DMS114 treated with DMSO at 0.1 percent for 48 hours (cell line): Measurements from ENCODE around the gene PGAP6.
"Not testable (repeated sequence)": the region's sequence is repeated elsewhere in the genome, so short reads cannot be mapped to it uniquely, and the experiment has no call there.

ENCODE experiments used
- DNase-seq: peaks from one replicate; lab custom pipeline; 2025; ENCODE audit not compliant: unreplicated experiment; lab: John Stamatoyannopoulos, UW

The PGAP6 gene

DNA sequence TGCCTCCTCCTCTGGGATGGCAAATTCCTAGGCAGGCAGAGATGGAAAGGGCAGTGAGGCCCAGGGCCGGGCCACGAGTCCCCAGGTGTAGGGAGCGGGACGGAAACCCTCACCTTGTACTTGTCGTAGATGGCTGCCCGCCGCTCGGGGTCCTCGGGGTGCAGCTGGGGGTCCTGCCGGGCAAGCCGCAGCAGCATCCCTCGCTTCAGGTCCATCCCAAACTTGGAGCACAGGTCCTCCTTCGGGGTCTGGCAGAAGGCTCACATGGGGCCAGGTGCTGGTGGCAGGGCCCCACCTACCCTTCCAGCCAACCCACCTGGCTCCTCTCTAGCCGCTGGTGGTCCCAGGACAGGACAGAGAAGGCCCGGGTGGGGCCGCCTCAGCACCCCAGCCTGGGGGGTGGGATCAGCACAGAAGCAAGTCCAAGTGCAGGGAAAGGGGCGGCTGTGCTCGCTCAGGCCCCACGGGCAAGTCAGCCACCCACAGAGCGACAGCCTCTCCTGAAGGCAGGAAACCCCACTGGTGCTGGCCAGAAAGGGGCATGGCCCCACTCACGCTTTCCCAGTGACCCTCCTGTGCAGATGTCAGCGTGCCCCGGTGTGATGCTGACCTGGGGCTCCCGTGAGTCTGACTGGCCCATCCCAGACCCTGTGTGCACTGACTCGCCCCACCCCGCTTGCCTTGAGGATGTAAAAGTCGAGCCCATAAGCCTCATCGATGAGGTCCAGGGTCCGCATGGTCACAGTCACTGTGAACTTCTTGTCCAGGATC, 13.2 kb downstream of the PGAP6 start:
- no peak for DNase-seq

DNA sequence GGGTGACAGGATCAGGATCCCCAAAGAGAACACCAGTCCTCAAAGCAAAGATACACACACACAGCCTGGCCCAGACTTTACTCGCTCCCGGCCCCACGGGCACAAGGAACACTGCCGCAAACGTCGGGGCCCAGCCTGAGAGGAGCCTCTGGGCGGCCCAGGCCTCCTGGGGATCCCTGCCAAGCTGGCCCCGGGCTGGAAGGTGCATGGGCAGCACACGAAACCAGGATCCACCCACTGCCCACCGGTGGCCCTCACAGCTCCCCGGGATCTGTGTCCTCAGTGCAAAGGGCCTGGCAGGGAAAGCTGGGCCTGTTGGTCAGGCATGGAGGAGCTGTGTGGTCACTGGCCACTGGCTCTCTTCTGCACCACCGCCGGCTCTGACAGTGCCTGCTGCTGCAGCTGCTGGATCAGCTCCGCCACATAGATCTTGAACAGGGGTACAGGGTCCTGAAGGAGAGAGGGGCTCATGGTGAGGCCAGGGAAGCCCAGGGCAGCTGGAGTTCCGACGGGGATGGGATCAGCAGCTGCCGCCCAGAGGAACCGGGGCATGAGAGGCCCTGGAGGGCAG, 14.4 kb downstream of the PGAP6 start:
- no peak for DNase-seq

DNA sequence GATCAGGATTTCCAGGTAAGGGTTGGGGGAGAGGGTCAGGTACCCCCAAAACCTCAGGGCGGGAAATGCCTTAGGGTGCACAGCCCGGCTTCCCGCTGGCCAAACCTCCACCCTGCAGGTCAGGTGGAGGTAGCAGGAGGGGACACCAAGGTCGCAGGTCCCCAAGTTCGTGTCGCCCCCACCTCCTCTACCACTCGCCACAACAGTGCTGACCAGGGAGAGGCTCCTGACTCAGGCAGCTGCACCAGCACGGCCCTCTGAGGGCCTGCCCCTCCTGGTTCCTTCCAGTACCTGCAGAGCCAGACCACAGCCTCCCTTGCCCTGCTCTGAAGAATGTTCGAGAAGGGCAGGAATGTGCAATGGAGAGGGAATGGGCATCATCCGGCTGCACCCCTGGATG, 15.3 kb downstream of the PGAP6 start:
- no peak for DNase-seq

DNA sequence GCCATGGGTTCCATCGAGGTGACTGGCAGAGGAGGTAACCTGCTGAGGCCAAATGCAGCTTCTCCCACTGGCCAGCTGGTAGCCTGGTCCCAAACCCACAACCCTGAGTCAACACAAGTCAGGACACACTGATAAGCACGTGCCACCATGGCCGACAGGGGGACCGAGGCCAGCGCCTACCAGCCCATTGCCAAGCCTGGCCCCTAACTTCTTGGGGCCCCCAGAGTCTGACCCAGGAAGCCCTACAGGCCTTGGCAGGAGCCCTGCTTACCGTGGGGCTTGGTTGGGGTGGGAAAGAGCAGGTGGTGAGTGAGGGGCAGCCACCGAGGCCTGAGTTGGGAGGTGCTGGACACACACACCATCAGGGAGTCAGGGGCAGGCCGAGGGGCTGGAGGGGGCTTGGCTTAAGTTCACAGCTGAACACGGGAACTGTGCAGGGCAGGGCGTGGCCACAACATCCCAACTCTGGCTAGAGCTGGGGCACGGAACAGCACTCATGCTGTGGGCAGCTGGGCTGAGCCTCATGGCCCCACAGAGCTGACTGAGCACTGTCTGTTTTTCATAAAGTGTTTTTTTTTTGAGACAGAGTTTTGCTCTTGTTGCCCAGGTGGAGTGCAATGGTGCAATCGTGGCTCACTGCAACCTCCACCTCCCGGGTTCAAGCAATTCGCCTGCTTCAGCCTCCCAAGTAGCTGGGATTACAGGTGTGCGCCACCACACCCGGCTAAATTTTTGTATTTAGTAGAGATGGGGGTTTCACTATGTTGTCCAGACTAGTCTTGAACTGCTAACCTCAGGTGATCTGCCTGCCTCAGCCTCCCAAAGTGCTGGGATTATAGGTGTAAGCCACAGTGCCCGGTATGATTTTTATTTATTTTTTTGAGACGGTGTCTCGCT, 16.9 kb downstream of the PGAP6 start:
- no peak for DNase-seq

DNA sequence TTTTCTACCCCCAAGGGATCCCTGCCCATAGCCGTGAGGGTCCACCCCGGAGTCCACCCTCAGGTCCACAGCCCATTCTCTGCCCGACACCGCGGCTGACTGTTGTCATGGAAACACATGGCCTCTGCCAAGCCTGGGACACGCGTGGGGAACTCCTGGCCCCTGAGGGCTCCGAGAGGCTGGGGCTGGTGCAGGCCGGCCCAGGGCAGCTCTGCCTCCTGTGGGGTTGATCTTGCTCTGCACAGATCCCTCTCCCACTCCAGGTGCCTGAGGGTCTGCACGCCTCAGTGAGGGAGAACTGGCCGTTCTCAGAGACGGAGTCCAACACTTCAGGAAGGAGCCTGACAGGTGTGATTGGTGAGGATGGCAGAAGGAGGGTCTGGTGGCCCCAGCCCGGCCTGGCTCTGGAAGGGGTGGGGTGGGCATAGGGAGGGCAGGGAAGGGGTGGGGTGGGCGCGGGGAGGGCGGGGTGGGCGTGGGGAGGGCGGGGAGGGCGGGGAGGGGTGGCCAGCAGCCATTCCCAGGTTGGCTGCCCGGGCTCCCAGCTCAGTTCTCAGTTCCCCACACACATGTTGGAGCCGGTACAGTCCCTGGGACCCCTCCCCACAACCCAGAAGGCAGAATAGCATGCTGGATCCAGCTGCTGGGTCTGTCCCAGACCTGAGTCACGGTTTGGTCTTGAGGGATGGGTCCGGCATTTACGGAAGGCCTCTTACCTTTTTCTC, 17.9 kb downstream of the PGAP6 start:
- no peak for DNase-seq

DNA sequence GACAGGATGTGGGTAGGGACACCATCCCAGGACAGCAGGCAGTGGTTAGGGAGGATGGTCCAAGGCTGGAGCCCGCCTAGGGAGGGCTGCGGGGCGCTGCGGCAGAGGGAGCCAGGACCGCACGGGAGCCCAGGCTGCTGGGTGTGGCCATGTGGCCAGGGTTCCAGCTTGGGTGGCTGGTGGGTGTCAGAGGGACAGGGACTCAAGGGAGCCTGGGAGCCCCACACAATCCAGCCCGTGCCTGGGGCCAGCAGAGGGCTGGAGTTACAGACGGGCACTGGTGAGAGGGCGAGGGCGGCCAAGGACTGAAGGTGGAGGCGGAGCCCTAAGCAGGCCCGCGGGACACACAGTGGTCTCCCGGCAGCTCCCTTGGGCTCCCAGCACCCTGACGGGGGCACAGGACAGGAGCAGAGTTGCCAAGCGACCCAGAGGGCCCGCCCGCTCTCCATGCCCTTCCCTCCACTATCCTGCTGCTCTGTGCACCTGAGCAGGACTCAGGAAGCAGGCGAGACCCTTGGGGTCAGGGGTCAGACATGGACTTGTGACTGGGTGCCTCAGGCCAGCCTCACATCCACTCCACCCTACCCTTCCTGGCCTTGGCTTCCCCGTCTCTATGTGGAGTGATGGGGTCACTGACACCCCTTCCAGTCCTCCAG, 18.5 kb downstream of the PGAP6 start:
- DNase-seq: no peak

DNA sequence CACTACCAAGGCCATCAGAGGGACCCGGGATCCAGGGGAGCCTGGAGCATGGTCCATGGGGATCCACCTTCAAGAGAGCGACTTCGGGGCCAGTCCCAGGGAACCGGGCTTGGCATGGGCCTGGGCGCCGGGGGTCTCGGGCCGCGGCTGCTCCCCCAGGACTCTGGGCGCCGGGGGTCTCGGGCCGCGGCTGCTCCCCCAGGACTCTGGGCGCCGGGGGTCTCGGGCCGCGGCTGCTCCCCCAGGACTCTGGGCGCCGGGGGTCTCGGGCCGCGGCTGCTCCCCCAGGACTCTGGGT, 19.1 kb downstream of the PGAP6 start:
- DNase-seq: not testable (repeated sequence)

DNA sequence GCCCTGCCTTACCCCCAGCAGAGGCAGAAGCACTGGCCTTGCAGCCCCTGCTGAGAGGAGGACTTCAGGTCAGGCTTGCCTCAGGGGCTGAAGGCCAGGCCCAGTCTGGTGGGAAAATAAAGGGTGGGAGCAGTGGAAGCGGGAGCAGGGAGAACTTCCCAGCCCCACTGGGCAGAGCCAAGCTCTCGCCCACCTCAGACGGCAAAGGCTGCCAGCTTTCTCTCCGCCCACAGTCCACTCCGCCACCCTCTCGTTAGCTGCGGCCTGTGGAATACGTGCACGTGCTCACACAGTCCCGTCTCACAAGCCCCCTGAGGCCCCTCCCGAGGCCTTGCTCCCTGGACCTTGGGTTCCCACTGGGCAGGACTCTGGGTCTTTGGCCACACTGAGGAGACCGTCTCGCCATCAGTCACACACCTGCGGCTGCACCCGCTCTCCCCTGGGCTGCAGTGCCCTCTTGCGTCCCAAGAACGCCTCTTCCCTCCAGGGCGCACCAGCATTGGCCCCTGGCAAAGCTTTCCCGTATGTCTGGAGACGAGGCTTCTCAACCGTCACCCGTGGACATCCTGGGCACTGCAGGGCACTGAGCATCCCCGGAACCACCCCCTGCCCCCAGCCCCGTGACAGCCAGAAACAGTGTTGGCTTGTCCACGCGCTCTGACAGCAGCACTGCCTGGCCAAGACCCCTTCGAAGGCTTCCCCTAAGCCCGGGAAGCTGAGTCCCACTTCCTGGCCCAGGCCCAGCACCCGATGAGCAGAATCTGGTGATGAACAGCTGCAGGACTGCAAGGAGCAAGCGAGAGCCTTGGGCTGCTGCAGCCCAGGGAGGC, 19.7 kb downstream of the PGAP6 start:
- no peak for DNase-seq

DNA sequence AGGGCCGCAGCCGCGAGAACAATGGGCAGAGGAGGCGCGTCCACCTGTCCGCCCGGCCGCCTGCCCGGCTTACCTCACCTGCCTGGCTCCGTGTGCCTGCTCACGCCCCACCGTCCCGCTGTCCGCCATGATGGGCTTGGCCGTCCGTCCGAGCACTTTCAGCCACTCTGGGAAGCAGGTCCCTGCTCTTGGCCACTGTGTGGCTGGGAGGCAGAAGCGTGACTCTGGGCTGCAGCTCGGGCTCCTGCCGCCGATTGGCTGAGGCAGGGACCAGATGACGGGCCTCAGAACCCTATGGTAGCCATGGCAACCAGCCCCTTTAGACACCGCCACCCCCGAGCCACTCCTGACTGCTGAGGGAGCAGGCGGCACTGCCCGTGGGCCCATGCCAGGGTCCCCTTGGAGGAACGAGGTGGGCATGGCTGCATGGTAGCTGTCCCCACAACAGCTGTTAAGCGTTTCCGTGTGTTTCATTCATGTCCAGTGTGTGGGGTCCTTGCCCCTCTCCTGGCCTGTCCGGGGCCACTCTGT, 20.4 kb downstream of the PGAP6 start:
- DNase-seq: no peak

DNA sequence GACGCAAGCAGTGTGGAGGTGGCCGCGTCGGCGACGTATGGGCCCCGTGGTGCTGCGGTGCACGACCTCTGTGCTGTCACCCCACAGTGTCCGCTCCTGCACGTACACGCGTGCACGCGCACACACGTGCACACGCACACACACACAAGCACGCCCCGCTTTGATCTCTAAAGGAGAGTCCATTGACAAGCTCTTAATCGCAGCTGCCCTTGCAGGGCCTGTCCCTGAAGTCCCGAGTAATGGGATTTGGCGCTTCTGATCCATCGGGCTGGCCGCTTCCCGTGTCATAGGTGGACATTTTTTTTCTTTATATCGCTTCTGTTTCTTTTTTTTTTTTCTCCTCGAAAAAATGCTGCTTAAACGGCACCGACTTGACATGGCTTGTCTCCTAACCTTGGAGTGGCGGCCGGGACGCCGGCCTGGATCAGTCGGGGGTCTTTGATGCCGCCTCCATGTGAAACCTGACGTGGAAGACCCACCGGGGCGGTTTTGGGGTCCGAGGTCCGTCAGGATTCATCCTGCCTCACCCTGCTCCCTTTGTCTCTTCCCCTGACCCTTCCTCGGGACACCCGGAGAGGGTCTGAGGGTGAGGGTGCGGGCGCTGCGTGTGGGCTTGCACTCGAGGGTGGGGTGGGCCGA, 21.0 kb downstream of the PGAP6 start:
- no peak for DNase-seq

DNA sequence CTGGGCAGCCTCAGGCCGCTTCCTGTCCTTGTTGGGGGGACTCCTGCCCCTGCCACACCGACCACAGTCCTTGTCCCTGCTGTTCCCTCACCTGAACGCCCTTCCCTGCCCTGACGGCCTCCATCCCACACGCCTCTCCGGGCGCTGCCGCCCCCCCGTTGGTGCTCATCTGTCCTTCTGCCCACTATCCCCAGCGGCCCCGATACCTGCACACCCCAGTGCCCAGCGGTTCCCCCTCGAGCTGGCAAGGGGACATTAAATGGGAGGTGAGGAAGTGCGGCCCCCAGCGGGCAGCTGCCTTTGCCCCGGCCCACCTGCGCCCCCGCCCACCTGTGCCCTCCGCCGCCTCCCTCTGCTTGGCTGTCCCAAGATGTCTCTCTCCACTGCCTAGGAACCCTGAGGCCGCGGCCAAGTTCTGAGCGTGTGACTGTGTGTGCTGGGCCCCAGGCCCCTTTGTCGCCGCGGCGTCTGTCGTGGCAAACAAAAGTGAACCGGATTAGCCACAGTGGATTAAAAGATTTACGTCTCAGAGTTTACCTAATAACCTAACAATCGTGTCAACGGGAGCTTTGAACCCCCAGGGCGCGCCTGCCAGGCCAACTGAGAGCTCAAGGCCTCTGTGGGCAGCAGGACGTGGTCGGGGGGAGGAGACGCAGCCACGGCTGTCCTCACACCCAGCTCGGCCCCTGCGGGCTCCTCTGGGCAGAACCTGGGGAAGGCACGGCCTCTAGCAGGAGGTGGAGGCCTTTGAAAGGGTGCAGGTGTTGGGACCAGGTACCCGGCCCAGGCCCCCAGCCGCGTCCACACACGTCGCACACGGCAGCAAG, 21.7 kb downstream of the PGAP6 start:
- DNase-seq: no peak

DNA sequence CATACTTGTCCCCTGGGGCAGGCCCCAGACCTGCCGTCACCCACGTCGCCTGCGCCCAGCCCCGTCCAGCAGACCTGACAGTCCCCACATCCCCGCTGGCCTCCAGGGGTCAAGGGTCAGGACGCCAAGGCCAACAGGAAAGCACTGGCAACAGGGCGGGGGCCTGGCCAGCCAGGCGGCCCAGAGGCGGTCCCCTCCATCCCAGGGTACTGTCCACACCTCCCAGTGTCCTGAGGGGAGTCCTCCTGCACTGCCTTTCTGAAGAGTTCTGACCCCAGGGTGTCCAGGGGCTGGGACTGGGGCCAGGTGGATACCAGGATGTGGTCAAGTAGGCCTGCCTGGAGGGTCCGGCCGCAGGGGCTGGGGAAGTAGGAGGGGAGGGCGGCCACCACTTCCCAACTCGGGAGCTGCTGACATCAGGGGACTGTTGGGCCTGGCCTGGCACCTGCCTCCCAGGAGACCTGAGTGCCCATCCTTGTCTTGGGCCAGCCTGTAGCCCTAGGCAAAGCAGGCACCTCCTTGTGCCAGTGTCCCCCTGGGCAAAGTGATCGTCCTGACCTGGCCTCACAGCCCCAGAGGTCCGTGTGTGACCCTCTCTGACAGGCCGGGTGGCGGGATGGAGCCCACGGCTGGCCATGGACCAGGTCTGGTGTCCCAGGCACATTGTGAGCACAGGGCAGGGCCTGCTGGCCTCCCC, 22.6 kb downstream of the PGAP6 start:
- DNase-seq: no peak

DNA sequence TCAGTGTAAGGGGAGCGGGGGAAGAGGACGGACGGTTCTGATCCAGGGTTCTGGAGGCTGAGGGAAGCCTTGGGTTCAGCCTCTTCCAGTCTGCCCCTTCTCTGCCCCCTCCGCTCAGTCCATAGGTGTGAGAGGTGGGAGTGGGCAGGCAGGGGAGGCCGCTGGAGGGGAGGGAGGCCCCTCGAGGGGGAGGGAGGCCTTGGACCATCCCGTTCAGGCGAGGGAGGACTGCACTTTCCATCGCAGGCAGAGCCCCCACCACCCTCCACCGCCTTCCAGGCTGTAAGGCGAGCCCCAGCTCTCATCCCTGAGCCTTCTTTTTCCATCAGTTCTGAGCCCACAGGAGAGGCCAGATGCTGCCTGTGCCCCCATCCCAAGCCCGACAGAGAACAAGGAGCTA, 25.0 kb downstream of the PGAP6 start:
- no peak for DNase-seq

DNA sequence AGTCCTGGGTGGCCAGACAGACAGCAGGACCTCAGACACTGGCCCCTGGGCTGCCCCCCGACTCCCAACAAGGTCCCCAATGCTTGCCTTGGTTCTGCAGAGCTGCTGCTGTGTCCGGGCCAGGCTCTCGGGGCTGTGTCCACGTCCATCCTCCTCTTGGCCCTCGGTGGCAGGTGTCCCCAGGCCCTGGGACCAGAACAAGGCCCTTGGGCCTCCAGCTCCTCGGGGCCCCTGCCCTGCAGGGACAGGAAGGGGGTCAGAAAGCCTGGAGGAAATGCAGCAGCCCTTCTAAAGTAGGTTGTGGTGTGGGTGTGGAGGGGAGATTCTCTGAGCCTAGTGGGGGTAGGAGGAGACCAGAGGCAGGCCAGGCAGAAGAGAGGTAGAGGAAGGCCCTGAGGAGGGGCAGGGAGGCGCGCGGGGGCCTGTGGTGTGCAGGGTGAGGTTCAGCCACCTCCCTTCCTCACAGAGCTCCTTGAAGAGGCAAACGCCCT, 26.8 kb downstream of the PGAP6 start:
- DNase-seq: no peak

DNA sequence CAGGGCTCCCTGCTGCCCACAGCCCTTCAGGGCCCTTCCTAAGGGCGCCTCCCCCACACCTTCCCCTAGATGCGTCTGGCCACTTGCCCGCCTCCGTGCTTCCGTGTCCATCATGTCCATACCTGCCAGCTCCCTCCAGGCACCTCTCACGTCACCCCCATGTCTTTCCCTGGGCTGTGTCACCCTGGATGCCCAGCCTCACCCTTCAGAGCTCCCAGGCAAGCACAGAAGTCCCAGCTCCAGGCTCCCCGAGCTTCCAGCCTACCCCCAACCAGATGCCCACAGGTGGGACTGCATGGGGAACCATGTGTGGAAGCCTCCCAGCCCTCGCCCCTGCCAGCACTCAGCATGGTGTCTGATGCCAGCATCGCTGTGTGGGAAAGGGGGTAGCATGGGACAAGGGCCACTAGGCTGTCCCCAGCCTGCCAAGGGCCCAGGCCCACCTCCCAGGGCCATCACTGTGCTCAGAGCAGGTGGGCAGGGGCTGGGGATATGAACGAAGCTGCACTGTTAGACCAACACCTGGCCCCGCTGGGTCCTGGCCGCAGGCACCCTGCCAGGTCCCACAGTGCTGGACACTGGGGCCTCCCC, 27.4 kb downstream of the PGAP6 start:
- no peak for DNase-seq

DNA sequence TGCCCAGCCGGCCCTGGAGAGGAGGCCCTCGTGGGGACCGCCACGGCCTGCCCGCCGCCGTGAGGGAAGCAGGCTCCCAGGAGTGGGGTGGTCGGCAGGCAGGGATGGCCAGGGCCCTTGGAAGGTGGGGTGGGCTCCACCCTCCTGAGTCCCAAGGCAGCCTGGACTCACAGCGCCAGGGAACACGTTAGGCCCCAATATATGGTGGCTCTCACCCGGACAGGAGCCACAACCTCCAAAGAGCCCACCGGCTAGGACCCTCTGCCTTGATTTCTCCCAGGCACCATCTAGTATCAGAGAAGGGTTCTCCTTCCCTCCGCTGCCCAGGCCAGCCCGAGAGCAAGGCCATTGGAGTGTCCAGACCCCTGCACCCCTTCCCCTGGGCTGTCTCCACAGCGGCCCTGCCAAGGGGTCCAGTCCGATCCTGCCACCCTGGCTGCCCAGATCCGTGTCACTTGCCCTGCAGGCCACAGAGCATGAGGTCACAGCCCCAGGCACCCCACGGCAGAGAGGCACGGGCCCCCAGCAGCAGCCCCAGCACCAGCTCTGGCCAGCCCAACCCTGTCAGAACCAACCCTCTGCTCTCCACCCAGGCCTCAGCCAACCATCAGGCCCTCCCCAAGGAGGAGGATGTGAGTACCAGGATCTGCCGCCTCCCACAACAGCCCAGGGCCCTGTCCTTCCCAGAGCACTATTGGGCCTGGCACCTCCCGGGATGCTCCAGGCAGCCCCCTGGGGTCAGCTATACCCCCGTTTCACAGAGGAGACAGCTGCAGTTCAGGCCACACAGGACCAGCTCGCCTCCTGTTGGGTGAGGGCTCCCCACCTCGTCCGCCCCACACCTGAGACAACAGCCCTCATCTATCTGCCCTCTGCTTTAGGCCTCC, 28.1 kb downstream of the PGAP6 start:
- no peak for DNase-seq
